ENCODE measurements around the gene ATP1B3.

Gene ATP1B3

DNA sequence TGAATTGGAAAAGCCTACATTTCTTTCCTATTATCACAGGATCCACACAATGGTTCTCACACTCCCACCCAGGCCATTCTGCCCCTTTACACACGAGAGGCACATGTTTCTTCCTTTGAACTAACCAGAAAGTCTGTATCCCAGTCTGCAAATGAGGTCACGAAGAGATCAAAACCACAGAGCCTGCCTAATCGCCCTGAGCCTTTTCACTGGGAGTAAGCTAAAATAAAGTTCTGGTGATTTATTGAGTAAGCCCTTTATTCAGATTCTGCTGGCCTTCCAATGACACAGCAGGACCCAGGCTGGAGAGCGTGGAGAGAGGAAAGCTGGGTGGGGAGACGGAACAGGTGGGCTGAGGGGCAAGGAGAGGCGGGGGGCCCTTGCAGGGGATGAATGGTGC, 78.7 kb downstream of the ATP1B3 start:
- TF ChIP-seq, protein P1, sequence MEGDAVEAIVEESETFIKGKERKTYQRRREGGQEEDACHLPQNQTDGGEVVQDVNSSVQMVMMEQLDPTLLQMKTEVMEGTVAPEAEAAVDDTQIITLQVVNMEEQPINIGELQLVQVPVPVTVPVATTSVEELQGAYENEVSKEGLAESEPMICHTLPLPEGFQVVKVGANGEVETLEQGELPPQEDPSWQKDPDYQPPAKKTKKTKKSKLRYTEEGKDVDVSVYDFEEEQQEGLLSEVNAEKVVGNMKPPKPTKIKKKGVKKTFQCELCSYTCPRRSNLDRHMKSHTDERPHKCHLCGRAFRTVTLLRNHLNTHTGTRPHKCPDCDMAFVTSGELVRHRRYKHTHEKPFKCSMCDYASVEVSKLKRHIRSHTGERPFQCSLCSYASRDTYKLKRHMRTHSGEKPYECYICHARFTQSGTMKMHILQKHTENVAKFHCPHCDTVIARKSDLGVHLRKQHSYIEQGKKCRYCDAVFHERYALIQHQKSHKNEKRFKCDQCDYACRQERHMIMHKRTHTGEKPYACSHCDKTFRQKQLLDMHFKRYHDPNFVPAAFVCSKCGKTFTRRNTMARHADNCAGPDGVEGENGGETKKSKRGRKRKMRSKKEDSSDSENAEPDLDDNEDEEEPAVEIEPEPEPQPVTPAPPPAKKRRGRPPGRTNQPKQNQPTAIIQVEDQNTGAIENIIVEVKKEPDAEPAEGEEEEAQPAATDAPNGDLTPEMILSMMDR (IDR thresholded peaks at IDR 0.05; ENCODE audit: control extremely low read depth, extremely low read depth, low read depth, missing control alignments), result no peak
- DNase-seq (ENCODE audit: extremely low spot score), result no peak
- ChIA-PET CTCF (interaction anchor here (0.9 to 1.4 kb wide), 7 partner anchors 9 to 327 kb away, joined by 3 to 6 read pairs (median 3); no protein-coding TSS in a partner anchor), POLR2A (no interaction called here)

DNA sequence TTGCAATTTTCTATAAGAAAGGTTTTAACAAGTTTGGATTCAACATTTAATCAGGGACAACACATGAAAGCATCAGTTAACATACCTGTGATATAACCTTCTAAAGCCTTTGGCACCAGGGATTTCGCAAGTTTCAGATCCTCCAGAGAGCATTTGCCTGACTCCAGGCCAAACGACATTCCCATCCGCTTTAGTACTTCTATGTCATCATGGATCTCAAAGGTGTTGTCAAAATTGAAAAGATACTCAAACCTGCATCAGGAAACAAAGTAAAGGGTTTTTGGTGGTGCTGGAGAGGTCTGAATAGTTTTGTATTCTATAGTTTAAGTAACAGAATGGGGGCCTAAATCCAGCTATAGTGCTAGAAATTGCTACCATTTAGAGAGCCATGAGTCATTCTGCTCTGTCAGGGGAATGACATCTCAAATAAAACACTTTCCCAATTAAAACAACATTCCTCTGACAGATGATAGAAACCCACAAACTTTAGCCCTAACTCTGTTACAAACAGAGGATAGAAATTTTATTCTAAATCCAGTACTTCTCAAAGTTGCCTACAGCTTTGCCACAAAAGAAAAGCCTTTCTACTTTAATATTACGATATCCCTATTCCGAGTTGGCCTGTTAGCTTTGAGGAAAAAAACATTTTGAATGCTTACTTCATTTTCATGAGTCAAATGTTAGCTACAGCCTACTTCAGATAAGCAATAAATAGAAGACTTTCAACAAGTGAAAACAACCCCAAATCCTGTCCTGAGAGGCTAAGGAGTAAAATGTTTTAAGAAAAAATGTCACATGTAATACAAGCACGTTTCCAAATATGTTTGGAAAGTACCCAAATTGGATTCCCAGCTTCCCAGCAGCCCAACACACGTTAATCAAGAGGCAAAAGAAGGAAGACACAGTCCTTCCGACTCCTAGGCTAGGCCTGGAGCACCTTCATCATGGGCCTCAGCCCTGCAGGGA, 83.4 kb downstream of the ATP1B3 start:
- ChIA-PET POLR2A (no interaction called here), CTCF (interaction anchor here (1.0 to 1.3 kb wide), 2 partner anchors 14 to 384 kb away, joined by 3 to 4 read pairs; no protein-coding TSS in a partner anchor)
- TF ChIP-seq, protein P1 (IDR thresholded peaks at IDR 0.05; ENCODE audit: control extremely low read depth, extremely low read depth, low read depth, missing control alignments), result no peak
- DNase-seq (ENCODE audit: extremely low spot score), result no peak

DNA sequence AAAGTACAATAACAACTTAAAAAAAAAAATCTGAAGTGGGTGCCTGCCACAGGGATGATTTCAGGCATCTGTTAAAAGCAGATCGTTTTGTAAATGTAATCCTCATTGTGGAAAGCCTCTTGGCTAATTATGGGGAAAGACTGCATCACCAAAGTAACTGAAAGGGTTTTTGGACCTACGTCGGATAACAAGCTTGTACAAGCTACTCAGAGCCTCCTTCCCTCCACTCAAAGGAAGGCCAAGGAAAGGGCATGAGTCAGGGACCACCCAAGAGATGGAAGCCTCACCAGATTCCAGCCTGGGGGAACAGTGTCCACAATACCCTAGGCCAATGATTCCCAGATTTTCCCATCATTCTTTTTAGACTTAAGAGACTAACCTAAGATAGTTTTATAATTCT, 84.3 kb downstream of the ATP1B3 start:
- ChIA-PET POLR2A (no interaction called here), CTCF (interaction anchor here (1.3 to 2.8 kb wide), 2 partner anchors 15 to 319 kb away, joined by 4 to 9 read pairs; no protein-coding TSS in a partner anchor)
- TF ChIP-seq, protein P1 (IDR thresholded peaks at IDR 0.05; ENCODE audit: control extremely low read depth, extremely low read depth, low read depth, missing control alignments), result no peak
- DNase-seq (ENCODE audit: extremely low spot score), result no peak

DNA sequence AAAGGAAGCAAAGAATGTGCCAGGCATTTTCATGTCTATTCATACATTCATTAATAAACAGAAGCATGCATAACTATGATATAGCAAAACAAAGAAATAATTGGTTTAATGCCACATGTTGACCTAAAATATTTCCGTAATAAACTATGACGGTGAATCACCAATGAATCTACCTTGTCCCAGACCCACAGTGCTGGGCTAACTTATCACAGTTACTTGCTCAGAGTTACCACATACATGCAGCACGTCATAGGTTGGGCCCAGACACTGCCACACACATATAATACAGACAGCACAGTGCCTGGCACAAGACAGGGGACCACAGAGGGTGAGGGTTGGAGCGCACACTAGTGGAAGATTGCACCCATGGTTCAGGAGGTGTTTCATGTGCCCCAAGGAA, 86.9 kb downstream of the ATP1B3 start:
- POLR2A ChIA-PET, result no interaction called here

DNA sequence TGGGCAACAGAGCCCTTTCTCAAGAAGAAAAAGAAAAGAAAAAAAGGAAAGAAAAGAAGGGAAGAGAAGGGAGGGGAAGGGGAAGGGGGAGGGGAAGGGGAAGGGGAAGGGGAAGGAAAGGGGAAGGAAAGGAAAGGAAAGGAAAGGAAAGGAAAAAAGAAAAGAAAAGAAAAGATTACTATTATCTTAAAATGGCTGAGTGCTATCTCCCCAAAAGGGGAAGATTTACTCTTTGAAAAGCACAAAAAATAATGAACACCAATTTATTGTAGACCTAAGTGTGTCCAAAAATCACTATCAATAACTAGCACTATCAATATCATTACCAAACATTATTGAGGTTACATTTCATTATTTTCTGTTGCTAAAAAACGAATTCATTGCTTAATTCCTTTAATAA, 89.0 kb downstream of the ATP1B3 start:
- TF ChIP-seq, protein P1 (IDR thresholded peaks at IDR 0.05; ENCODE audit: control extremely low read depth, extremely low read depth, low read depth, missing control alignments), result no peak
- no peak for DNase-seq (ENCODE audit: extremely low spot score)
- ChIA-PET CTCF (interaction anchor here (1.2 to 1.5 kb wide), 2 partner anchors 11 to 314 kb away, joined by 3 to 6 read pairs; no protein-coding TSS in a partner anchor), POLR2A (no interaction called here)

More for the DNA sequence above, 86.9 kb downstream of the ATP1B3 start:
- DNase-seq (ENCODE audit: extremely low spot score), result no peak
- TF ChIP-seq, protein P1 (IDR thresholded peaks at IDR 0.05; ENCODE audit: control extremely low read depth, extremely low read depth, low read depth, missing control alignments), result no peak
- CTCF ChIA-PET, result interaction anchor here (0.9 to 2.8 kb wide), 5 partner anchors 9 to 334 kb away, joined by 3 to 17 read pairs (median 8); no protein-coding TSS in a partner anchor

DNA sequence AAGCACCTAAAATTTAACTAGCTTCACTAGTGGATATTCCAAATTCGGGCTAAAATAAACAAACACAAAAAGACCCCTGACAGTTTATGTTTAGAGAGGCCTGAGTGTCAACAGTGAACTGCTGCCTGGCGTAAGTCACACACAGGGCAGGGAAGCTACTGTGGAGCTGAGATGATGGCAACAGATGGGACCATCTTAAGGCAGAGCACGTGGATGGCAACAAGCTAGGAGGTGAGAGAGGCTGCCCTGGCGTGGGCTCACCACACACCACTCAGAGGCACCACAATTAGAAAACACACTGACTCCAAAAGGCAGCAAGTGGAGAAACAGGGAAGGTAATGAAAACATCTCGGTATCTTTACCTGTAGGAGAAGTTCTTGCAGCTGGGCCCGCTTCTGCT, 93.3 kb downstream of the ATP1B3 start:
- TF ChIP-seq, protein P1 (IDR thresholded peaks at IDR 0.05; ENCODE audit: control extremely low read depth, extremely low read depth, low read depth, missing control alignments), result no peak
- DNase-seq (ENCODE audit: extremely low spot score), result no peak
- CTCF ChIA-PET, result no interaction called here
- POLR2A ChIA-PET, result no interaction called here
